Lung microvascular endothelial cell (primary cell): ENCODE data around the gene RASSF5. TPM values are rescaled to one million over a fixed set of nuclear protein-coding genes. Genes with fewer than 3 reads are reported as not detected.
"Not testable (repeated sequence)": the region's sequence is repeated elsewhere in the genome, so short reads cannot be mapped to it uniquely, and the experiment has no call there.

Experiments
- DNase-seq, 2 donors: peaks; one replicate each; pipeline versions ENCODE4 v3.0.0 to v3.0.0-alpha.2; 2010; ENCODE audit warnings: low read depth in 2 of 2
- total RNA-seq: library from RNA; depleted of rRNA; stranded (reverse); fragments of >200 nt; gene quantifications from 2 replicates; pipeline ENCODE4 v1.2.1, GENCODE V29; 2014

RASSF5 gene
- total RNA-seq, 1 donor from 2014 or later: under 0.01 TPM

GRCh38 chr1:206476058-206476457 is 31.3 kb upstream of the RASSF5 start:
- DNase-seq: no peak

GRCh38 chr1:206476591-206476990 is 30.7 kb upstream of the RASSF5 start:
- no peak for DNase-seq

- no peak for DNase-seq
These were observed 30.2 kb upstream of the RASSF5 start for GRCh38 chr1:206477110-206477509.

GRCh38 chr1:206477581-206478380 is 29.6 kb upstream of the RASSF5 start:
- no peak for DNase-seq

GRCh38 chr1:206478746-206479145 is 28.6 kb upstream of the RASSF5 start:
- DNase-seq: no peak

GRCh38 chr1:206479183-206480125 is 27.9 kb upstream of the RASSF5 start:
- peak; percentile 82 to 85 for DNase-seq

- DNase-seq: no peak
These were observed 27.1 kb upstream of the RASSF5 start for GRCh38 chr1:206480211-206480610.

- DNase-seq: no peak
These were observed 24.7 kb upstream of the RASSF5 start for GRCh38 chr1:206482611-206483010.

- not testable (repeated sequence) for DNase-seq
These were observed 23.5 kb upstream of the RASSF5 start for GRCh38 chr1:206483864-206484263.

GRCh38 chr1:206484901-206485300 is 22.4 kb upstream of the RASSF5 start:
- DNase-seq: no peak

GRCh38 chr1:206486995-206487788 is 20.1 kb upstream of the RASSF5 start:
- peak in 1 of 2 donors; percentile 56 for DNase-seq

GRCh38 chr1:206487970-206488369 is 19.4 kb upstream of the RASSF5 start:
- DNase-seq: no peak

- no peak for DNase-seq
These were observed 18.9 kb upstream of the RASSF5 start for GRCh38 chr1:206488466-206488865.

GRCh38 chr1:206489980-206490770 is 17.2 kb upstream of the RASSF5 start:
- peak; percentile 73 to 79 for DNase-seq

GRCh38 chr1:206490771-206491405 is 16.4 kb upstream of the RASSF5 start:
- DNase-seq: peak in 1 of 2 donors; percentile 41

GRCh38 chr1:206491616-206492015 is 15.7 kb upstream of the RASSF5 start:
- DNase-seq: no peak

- no peak for DNase-seq
These were observed 14.7 kb upstream of the RASSF5 start for GRCh38 chr1:206492589-206492988.

- DNase-seq: no peak
These were observed 14.1 kb upstream of the RASSF5 start for GRCh38 chr1:206493279-206493678.

- DNase-seq: no peak
These were observed 12.3 kb upstream of the RASSF5 start for GRCh38 chr1:206495011-206495461.

GRCh38 chr1:206495493-206496046 is 11.8 kb upstream of the RASSF5 start:
- no peak for DNase-seq
